Brain microvascular endothelial cell (primary cell): ENCODE data around the gene METTL26.
A peak's percentile ranks its signal among the peaks of the same experiment; 100 is the strongest.

Source experiments
- DNase-seq: peaks from one replicate; pipeline ENCODE4 v3.0.0-alpha.2; 2020
- H3K27ac ChIP-seq: fragments of 250-450 bp; sonication (Bioruptor Pico); 2 replicates; pipeline ENCODE4 v1.5.1; 2020; ENCODE audit warnings: mild to moderate bottlenecking, moderate library complexity
- H3K27me3 ChIP-seq: fragments of 250-450 bp; sonication (Bioruptor Pico); replicated peaks from 2 replicates; pipeline ENCODE4 v1.5.1; 2020; ENCODE audit warnings: mild to moderate bottlenecking
- H3K36me3 ChIP-seq: fragments of 250-450 bp; sonication (Bioruptor Pico); replicated peaks from 2 replicates; pipeline ENCODE4 v1.5.1; 2020; ENCODE audit warnings: mild to moderate bottlenecking
- H3K4me3 ChIP-seq: 2 replicates; pipeline ENCODE4 v1.5.1; 2011; ENCODE audit warnings: low read depth, mild to moderate bottlenecking, control low read depth, low read length, moderate library complexity
- in situ Hi-C: cut with HindIII; loops from 2 replicates; pipeline ENCODE4 v1.10.0; 2017; ENCODE audit warnings: low sequenced_read_pairs, low pct_ligation_motif_present
- TF ChIP-seq, protein P1 (sequence below): IDR thresholded peaks from 2 replicates; pipeline ENCODE4 v1.5.1; 2011; ENCODE audit warnings: low read depth, mild to moderate bottlenecking, moderate library complexity, low read length, control low read depth, inconsistent platforms; ENCODE audit errors: missing control alignments

Gene METTL26

GRCh38 chr16:682493-683395 lies 46.6 kb upstream of the METTL26 start:
- Histone ChIP-seq H3K27ac (no peak overlapping the region), H3K27me3 (no peaks in the 10 kb centered on the region), H3K4me3 (peak overlapping the region; percentile 60), H3K36me3 (peaks cover 25% of the 10 kb centered on the region)
- in situ Hi-C loops, result no loop called here
- no peak for DNase-seq
- TF ChIP-seq, protein P1, sequence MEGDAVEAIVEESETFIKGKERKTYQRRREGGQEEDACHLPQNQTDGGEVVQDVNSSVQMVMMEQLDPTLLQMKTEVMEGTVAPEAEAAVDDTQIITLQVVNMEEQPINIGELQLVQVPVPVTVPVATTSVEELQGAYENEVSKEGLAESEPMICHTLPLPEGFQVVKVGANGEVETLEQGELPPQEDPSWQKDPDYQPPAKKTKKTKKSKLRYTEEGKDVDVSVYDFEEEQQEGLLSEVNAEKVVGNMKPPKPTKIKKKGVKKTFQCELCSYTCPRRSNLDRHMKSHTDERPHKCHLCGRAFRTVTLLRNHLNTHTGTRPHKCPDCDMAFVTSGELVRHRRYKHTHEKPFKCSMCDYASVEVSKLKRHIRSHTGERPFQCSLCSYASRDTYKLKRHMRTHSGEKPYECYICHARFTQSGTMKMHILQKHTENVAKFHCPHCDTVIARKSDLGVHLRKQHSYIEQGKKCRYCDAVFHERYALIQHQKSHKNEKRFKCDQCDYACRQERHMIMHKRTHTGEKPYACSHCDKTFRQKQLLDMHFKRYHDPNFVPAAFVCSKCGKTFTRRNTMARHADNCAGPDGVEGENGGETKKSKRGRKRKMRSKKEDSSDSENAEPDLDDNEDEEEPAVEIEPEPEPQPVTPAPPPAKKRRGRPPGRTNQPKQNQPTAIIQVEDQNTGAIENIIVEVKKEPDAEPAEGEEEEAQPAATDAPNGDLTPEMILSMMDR, result no peak

DNA sequence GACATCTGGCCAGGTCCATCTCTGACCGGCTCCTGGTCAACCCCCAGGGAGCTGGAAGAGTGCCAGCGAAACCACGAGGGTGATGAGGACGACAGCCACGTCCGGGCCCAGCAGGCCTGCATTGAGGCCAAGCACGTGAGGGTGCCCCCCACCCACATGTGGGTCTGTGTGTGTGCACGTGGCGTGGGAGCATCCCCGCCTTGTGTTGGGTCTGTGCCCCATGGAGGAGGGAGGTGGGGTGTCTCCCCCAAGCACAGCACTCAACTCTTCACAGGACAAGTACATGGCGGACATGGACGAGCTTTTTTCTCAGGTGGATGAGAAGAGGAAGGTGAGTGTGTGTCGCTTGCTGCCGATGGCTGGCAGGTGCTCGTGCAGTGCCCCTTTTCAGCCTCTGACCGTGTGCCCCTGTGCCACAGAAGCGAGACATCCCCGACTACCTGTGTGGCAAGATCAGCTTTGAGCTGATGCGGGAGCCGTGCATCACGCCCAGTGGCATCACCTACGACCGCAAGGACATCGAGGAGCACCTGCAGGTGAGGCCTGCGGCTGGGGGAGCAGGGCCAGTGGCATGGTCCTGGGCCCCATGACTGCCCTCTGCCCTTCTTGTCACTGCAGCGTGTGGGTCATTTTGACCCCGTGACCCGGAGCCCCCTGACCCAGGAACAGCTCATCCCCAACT lies 45.8 kb upstream of the METTL26 start:
- peak overlapping the region; percentile 22 for H3K4me3 ChIP-seq
- DNase-seq, result no peak
- in situ Hi-C loops, result no loop called here
- no peak overlapping the region for H3K27ac ChIP-seq
- TF ChIP-seq, protein P1, result no peak
- H3K27me3 ChIP-seq, result no peaks in the 10 kb centered on the region
- H3K36me3 ChIP-seq, result peaks cover 24% of the 10 kb centered on the region

- in situ Hi-C loops, result no loop called here
- Histone ChIP-seq H3K27ac (peak overlapping the region; percentile 59), H3K36me3 (peaks cover 20% of the 10 kb centered on the region), H3K27me3 (no peaks in the 10 kb centered on the region), H3K4me3 (peak overlapping the region; percentile 72)
- TF ChIP-seq, protein P1, result peak; percentile 23
- DNase-seq, result no peak
Observed at GRCh38 chr16:680967-681745, 45.1 kb upstream of the METTL26 start.

DNA sequence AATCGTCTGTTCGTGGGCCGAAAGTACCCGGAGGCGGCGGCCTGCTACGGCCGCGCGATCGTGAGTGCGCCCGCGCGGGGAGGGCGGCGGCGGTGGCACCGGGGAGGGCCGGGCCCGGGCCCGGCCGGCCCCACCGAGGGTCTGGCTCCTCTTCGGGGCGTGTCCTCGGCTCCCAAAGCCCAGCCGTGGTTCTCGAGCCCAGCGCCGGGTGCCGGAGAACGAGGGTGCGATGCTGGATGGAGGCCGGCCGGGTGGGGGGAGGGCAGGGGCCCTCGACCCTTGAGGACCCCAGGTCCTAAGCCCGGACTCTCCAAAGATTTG lies 44.5 kb upstream of the METTL26 start:
- TF ChIP-seq, protein P1, result no peak
- no peak for DNase-seq
- H3K36me3 ChIP-seq, result peaks cover 20% of the 10 kb centered on the region
- H3K4me3 ChIP-seq, result peak overlapping the region; percentile 72
- H3K27ac ChIP-seq, result peak overlapping the region; percentile 59
- in situ Hi-C loops, result no loop called here
- no peaks in the 10 kb centered on the region for H3K27me3 ChIP-seq

DNA sequence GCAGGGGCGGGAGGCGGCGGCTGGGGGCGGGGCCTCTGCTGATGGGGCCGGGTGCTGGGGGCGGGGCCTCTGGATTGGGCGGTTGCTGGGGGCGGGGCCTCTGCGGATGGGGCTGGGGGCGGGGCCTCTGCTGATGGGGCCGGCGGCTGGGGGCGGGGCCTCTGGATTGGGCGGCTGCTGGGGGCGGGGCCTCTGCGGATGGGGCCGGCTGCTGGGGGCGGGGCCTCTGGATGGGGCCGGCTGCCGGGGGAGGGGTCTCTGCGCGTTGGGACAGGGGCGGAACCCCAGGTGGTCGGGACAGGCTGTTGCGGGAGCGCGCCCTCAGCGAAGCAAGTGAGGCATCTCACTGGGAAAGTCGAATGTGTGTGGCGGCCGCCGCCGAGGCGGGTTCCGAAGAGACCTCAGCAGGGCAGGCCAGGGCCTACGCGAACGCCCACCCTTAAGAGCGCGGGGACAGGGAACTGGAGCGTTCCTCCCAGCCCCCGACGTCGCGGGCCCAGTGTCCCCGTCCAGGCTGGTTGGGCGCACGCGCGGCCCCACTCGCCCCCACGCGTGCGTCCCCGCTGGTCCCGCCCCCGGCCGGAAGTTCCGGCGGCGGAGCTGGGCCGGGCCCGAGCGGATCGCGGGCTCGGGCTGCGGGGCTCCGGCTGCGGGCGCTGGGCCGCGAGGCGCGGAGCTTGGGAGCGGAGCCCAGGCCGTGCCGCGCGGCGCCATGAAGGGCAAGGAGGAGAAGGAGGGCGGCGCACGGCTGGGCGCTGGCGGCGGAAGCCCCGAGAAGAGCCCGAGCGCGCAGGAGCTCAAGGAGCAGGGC lies 43.9 kb upstream of the METTL26 start, which contains the start of gene STUB1:
STUB1 (plus strand) TSS at position 597 of the 811 bp plus-strand sequence; CDS start at position 713, 116 bp downstream.
- H3K27me3 ChIP-seq, result no peaks in the 10 kb centered on the region
- H3K4me3 ChIP-seq, result peak within 1 kb of the TSS; percentile 72
- TF ChIP-seq, protein P1, result no peak
- in situ Hi-C loops, result no loop called here
- H3K27ac ChIP-seq, result peak within 1 kb of the TSS; percentile 59
- DNase-seq, result peak; percentile 76
- H3K36me3 ChIP-seq, result peaks cover 20% of the 10 kb centered on the region
